ENCODE results near the gene STAB1.

GRCh38 chr3:52533623-52534280, 38.6 kb downstream of the STAB1 start, which contains the start of gene NT5DC2:
- TF ChIP-seq POLR2AphosphoS5 (IDR thresholded peaks at IDR 0.05; ENCODE audit: low read depth) (peak; percentile 41), CTCF (conservative IDR thresholded peaks at IDR 0.05; ENCODE audit: low read depth in 2 of 2) (peak in 1 of 2 experiments; percentile 26; a peak in 1 of 4 replicates), REST (IDR thresholded peaks at IDR 0.05; ENCODE audit: unreplicated experiment) (no peak), EZH2 (IDR thresholded peaks at IDR 0.05; ENCODE audit: low read depth, unreplicated experiment) (no peak), EZH2phosphoT487 (IDR thresholded peaks at IDR 0.05; ENCODE audit: unreplicated experiment) (no peak), CREB1 (CRISPR knock-in tag; IDR thresholded peaks at IDR 0.05; ENCODE audit: low read depth) (no peak), JUNB (IDR thresholded peaks at IDR 0.05; ENCODE audit: unreplicated experiment) (no peak), ZNF114 (CRISPR knock-in tag; IDR thresholded peaks at IDR 0.05) (no peak), ZNF331 (CRISPR knock-in tag; IDR thresholded peaks at IDR 0.05; ENCODE audit: low read depth) (no peak), ETS1 (IDR thresholded peaks at IDR 0.05) (no peak), ZNF462 (CRISPR knock-in tag; IDR thresholded peaks at IDR 0.05) (no peak), STAT1 (IDR thresholded peaks at IDR 0.05; ENCODE audit: unreplicated experiment) (no peak), NANOG (IDR thresholded peaks at IDR 0.05; ENCODE audit: borderline replicate concordance) (no peak)
